LNCaP clone FGC (cell line): ENCODE measurements around the gene RIMS1.

Experiments
- DNase-seq: peaks from one replicate; pipeline ENCODE4 v3.0.0-alpha.2; 2011; ENCODE audit warnings: low read depth
- H3K4me3 ChIP-seq: 2 replicates; pipeline ENCODE4 v1.5.1; 2011; ENCODE audit warnings: mild to moderate bottlenecking, low read depth, low read length, control low read depth
- CTCF ChIP-seq: IDR thresholded peaks from 2 replicates; pipeline ENCODE4 v1.5.1; 2012; ENCODE audit warnings: mild to moderate bottlenecking; ENCODE audit not compliant: control insufficient read depth, insufficient read depth; ENCODE audit errors: extremely low read depth

Gene RIMS1

DNA sequence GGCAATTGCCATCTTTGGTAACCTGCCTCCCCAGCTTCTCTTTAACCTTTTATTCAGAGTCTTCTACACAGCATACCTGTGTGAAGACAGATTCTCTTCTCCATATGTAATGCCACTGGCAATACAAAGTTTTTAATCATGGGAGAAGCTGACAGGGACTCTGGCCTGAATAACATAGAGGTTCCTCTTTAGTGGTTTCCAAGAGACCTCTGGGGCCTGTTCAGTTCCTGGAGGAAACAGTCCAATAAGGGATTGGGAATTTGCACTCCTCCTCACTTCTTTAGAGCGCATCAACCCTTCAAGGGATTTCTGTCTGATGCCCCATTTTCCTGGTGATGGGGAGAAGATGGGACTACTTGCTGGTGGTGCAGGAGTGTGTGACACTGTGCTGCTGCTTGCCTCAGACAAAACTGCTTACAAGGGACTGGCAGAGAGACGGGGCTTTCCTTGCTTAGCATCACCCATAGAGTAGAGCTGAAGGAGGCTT, 1.4 kb downstream of the RIMS1 start:
- DNase-seq = no peak
- no peak overlapping the region for H3K4me3 ChIP-seq
- no peak for TF ChIP-seq CTCF

GRCh38 chr6:71888756-71889340, 2.5 kb downstream of the RIMS1 start:
- no peak overlapping the region for H3K4me3 ChIP-seq
- TF ChIP-seq CTCF = no peak
- no peak for DNase-seq

DNA sequence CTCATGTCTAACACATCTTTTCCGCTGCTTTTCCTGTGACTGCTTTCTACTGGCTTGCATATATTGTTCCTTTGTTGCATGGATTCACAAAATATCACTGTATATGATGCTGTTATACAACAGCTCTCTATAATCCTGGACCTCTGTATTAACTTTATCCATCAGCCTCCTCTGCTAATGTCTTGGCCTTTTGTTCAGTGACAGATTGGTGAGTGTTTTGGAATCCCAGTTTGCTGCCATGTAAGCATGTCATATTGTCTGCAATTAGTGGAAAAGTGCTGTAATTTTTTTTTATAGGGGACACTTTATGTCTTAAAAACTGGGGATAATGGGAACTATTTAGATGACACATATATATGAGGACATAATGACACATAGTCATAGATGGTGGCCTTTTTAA, 3.0 kb downstream of the RIMS1 start:
- H3K4me3 ChIP-seq = no peak overlapping the region
- no peak for DNase-seq
- TF ChIP-seq CTCF = no peak

DNA sequence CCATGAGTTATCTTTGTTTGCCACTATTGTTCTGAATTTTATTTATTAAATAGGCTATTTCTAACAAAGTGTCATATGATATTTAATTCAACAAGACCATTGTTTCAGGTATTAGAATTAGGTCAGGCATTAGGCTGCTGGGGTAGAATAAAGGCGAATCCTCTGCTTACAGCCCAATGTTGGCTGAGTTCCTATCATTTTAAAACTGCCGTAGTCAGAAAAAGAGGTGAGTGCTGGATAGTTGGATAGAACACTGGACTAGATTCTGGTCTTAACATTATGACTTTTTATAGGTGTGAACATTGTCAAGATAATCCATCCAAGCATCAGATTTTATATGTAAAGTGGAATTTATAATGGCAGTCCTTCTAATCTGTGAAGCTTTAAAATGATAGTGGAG, 6.3 kb downstream of the RIMS1 start:
- H3K4me3 ChIP-seq = no peak overlapping the region
- DNase-seq = no peak
- no peak for TF ChIP-seq CTCF

- no peak overlapping the region for H3K4me3 ChIP-seq
- no peak for TF ChIP-seq CTCF
- no peak for DNase-seq
Observed at GRCh38 chr6:71900642-71901041, 14.3 kb downstream of the RIMS1 start.

DNA sequence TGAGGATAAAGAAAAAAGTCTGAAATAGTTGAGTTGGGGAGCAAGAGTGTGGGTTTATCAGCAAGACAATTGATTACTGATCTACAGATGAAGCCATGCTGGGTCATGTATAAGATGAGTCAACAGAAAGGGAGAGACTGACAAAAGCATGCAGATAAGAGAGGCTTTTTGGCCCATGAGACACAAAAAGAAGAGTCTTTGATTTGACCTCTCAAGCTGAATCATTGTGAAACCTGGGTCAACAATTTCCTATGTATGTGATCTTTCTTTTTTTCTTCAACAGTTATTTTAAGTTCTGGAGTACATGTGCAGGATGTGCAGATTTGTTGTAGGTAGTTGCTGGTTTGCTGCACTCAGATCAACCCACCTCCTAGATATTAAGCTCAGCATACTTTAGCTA, 15.9 kb downstream of the RIMS1 start:
- DNase-seq = no peak
- no peak for TF ChIP-seq CTCF

DNA sequence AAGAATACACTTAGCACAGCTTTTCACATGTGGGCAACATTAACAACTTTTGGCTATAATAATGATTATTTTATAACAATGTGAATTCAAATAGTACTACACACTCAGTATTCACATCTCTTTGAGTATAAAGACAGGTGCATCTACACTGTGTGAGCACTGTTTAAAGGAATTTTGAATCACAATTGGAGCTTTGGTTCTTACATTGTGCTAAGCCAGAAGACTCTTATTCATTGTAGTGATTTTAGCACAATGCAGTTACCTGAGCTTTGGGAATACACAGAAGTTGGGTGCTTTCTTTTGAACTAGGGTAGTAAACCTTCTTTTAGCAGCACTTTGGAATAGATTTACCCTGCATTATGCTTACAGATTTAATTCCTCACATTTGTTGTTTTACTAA, 20.5 kb downstream of the RIMS1 start:
- no peak for TF ChIP-seq CTCF
- H3K4me3 ChIP-seq = no peak overlapping the region
- DNase-seq = no peak

More for the DNA sequence above, 15.9 kb downstream of the RIMS1 start:
- no peak overlapping the region for H3K4me3 ChIP-seq
